CD14-positive monocyte (primary cell): ENCODE results near the gene ADGRG6. TPM values are rescaled to one million over a fixed set of nuclear protein-coding genes. Genes with fewer than 3 reads are reported as not detected.

ENCODE experiments used
- DNase-seq, 3 donors: peaks; one replicate each; pipeline ENCODE4 v3.0.0-alpha.2; 2011 to 2022
- H2AFZ ChIP-seq: 2 replicates; pipeline ENCODE4 v1.6.0; 2012; ENCODE audit warnings: mild to moderate bottlenecking, low read depth, low read length, inconsistent platforms; ENCODE audit not compliant: insufficient read depth, poor library complexity, severe bottlenecking
- H3K27ac ChIP-seq, 2 donors: 1 replicate in 1 of 2; 2 replicates in 1 of 2; pipeline ENCODE4 v1.5.1; 2012 to 2013; ENCODE audit warnings: low read length in 2 of 2, control low read depth in 1 of 2, inconsistent platforms in 1 of 2, low read depth in 1 of 2, mild to moderate bottlenecking in 1 of 2
- H3K27me3 ChIP-seq, 2 donors: one replicate each; pipeline versions ENCODE4 v1.6.0 to v1.6.1; 2011 to 2013; ENCODE audit warnings: low read length in 2 of 2; ENCODE audit not compliant: control insufficient read depth in 2 of 2, insufficient read depth in 2 of 2
- H3K36me3 ChIP-seq, 2 donors: replicated peaks in 1 of 2; 1 replicate in 1 of 2; 2 replicates in 1 of 2; pipeline versions ENCODE4 v1.5.1 to v1.6.1; 2012 to 2013; ENCODE audit warnings: low read length in 2 of 2, control low read depth in 1 of 2, inconsistent platforms in 1 of 2, mild to moderate bottlenecking in 1 of 2; ENCODE audit not compliant: insufficient read depth in 2 of 2, control insufficient read depth in 1 of 2
- H3K4me1 ChIP-seq, 2 donors: 1 replicate in 1 of 2; 2 replicates in 1 of 2; pipeline versions ENCODE4 v1.5.1 to v1.6.1; 2012 to 2013; ENCODE audit warnings: low read length in 2 of 2, control low read depth in 1 of 2, inconsistent platforms in 1 of 2, mild to moderate bottlenecking in 1 of 2, moderate library complexity in 1 of 2; ENCODE audit not compliant: insufficient read depth in 2 of 2, control insufficient read depth in 1 of 2
- H3K4me2 ChIP-seq: replicated peaks from 2 replicates; pipeline ENCODE3; 2012; ENCODE audit warnings: low read length, moderate library complexity, mild to moderate bottlenecking; ENCODE audit not compliant: poor library complexity, severe bottlenecking; ENCODE audit errors: extremely low read depth
- H3K4me3 ChIP-seq, 3 experiments: fragments of 200-600 bp in 1 of 3; sonication (generic) in 1 of 3; replicated peaks in 1 of 3; 1 replicate in 2 of 3; 2 replicates in 1 of 3; pipeline ENCODE4 v1.5.1; 2011 to 2013; ENCODE audit warnings: low read length in 3 of 3, mild to moderate bottlenecking in 3 of 3, control low read depth in 2 of 3, low read depth in 2 of 3, inconsistent platforms in 1 of 3, moderate library complexity in 1 of 3
- H3K79me2 ChIP-seq: 2 replicates; pipeline ENCODE4 v1.6.0; 2012; ENCODE audit warnings: mild to moderate bottlenecking, control low read depth, inconsistent platforms, low read length, moderate library complexity; ENCODE audit not compliant: insufficient read depth
- H3K9ac ChIP-seq: 2 replicates; pipeline ENCODE4 v1.6.0; 2017; ENCODE audit warnings: low read length, mild to moderate bottlenecking; ENCODE audit not compliant: insufficient read depth, poor library complexity, severe bottlenecking
- H3K9me3 ChIP-seq, 2 donors: replicated peaks in 1 of 2; 1 replicate in 1 of 2; 2 replicates in 1 of 2; pipeline versions ENCODE4 v1.5.1 to v1.6.1; 2012 to 2013; ENCODE audit warnings: low read length in 2 of 2, control low read depth in 1 of 2; ENCODE audit not compliant: control insufficient read depth in 1 of 2, insufficient read depth in 1 of 2
- H4K20me1 ChIP-seq: 2 replicates; pipeline ENCODE4 v1.6.0; 2012; ENCODE audit warnings: mild to moderate bottlenecking, low read length, control low read depth, moderate library complexity; ENCODE audit not compliant: insufficient read depth
- H3K27ac Mint-ChIP-seq, 7 donors: one replicate each; pipeline ENCODE4 v1.8.0; 2020; ENCODE audit warnings: mild to moderate bottlenecking in 7 of 7, mixed read lengths in 7 of 7, moderate library complexity in 6 of 7, inconsistent platforms in 2 of 7
- H3K27me3 Mint-ChIP-seq, 3 donors: one replicate each; pipeline ENCODE4 v1.8.0; 2021 to 2022; ENCODE audit warnings: low read depth in 3 of 3, mild to moderate bottlenecking in 3 of 3, mixed read lengths in 3 of 3, moderate library complexity in 3 of 3, inconsistent platforms in 1 of 3
- H3K36me3 Mint-ChIP-seq, 2 donors: one replicate each; pipeline ENCODE4 v1.8.0; 2020; ENCODE audit warnings: mixed read lengths in 2 of 2, inconsistent platforms in 1 of 2, mild to moderate bottlenecking in 1 of 2
- H3K4me1 Mint-ChIP-seq: one replicate; pipeline ENCODE4 v1.8.0; 2020; ENCODE audit warnings: mild to moderate bottlenecking, mixed read lengths
- H3K4me3 Mint-ChIP-seq, 2 donors: one replicate each; pipeline ENCODE4 v1.8.0; 2020; ENCODE audit warnings: mild to moderate bottlenecking in 2 of 2, mixed read lengths in 2 of 2, moderate library complexity in 1 of 2
- H3K9me3 Mint-ChIP-seq, 7 donors: one replicate each; pipeline ENCODE4 v1.8.0; 2020 to 2022; ENCODE audit warnings: mixed read lengths in 7 of 7, mild to moderate bottlenecking in 6 of 7, moderate library complexity in 6 of 7, inconsistent platforms in 2 of 7
- CTCF ChIP-seq: fragments of 200-600 bp; IDR thresholded peaks from one replicate; pipeline ENCODE4 v1.8.0; 2022; ENCODE audit warnings: antibody characterized with exemption, mild to moderate bottlenecking
- WGBS: methylation state at CpG from one replicate; pipeline ENCODE4 v1.1.5; 2013; ENCODE audit warnings: missing lambda C conversion rate; ENCODE audit not compliant: insufficient coverage; 5-methylcytosine and 5-hydroxymethylcytosine counted together
- intact Hi-C, 2 donors: fragments of 100-400 bp; cut with micrococcal nuclease; formaldehyde crosslinking; loops; one replicate each; pipeline versions ENCODE4 v1.15.0 to v1.15.1; 2023
- polyA plus RNA-seq, 3 donors: library from polyadenylated mRNA; depleted of rRNA in 1 of 3; unstranded in 2 of 3; stranded (reverse) in 1 of 3; fragments of 300-500 nt in 2 of 3; fragments of >200 nt in 1 of 3; fragmentation: Illumina TruSeq in 2 of 3; gene quantifications; 1 replicate in 2 of 3; 2 replicates in 1 of 3; pipeline ENCODE4 v1.2.3, GENCODE V29; 2012 to 2021

The ADGRG6 gene
- polyA plus RNA-seq, 3 donors, result 0.18 to 0.31 TPM; not detected in 1

DNA sequence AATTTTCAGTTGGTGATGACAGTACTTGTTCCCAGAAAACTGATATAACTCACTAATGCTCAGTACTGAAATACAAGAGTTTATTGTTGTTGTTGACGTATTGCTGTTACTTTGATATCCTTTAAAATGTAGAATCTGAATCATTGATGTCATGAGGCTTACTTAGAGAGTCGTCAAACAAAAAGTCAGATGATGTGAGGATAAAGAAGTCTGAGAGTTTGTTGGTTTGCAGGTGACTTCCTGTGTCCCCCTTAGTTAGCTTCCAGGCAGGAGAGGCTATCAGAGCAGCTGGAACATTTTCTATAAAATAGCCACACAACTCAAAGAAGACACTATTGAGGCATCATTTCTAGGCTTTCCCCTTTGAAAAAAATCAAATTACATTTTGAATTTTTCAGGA is 97.9 kb downstream of the ADGRG6 start:
- no peaks in the 10 kb centered on the region for H3K27me3 ChIP-seq
- no peaks in the 10 kb centered on the region for H4K20me1 ChIP-seq
- no peak overlapping the region for H2AFZ ChIP-seq
- H3K27me3 Mint-ChIP-seq, result peaks cover 0 to 3% (median 3%) of the 10 kb centered on the region in 3 donors
- no peaks in the 10 kb centered on the region for H3K4me1 Mint-ChIP-seq
- no peaks in the 10 kb centered on the region for H3K4me1 ChIP-seq
- no peak for DNase-seq
- no peak for TF ChIP-seq CTCF
- no peaks in the 10 kb centered on the region for H3K79me2 ChIP-seq
- H3K27ac ChIP-seq, result no peak overlapping the region
- no peak overlapping the region for H3K9ac ChIP-seq
- intact Hi-C loops, result no loop called here
- no peaks in the 10 kb centered on the region for H3K9me3 Mint-ChIP-seq
- no peaks in the 10 kb centered on the region for H3K36me3 ChIP-seq
- no peak overlapping the region for H3K27ac Mint-ChIP-seq
- WGBS, result 80% methylated on average over 2 of the region's 2 CpGs
- H3K9me3 ChIP-seq, result no peaks in the 10 kb centered on the region
- no peaks in the 10 kb centered on the region for H3K36me3 Mint-ChIP-seq
- no peak overlapping the region for H3K4me3 ChIP-seq
- H3K4me3 Mint-ChIP-seq, result no peak overlapping the region
- H3K4me2 ChIP-seq, result no peak overlapping the region

DNA sequence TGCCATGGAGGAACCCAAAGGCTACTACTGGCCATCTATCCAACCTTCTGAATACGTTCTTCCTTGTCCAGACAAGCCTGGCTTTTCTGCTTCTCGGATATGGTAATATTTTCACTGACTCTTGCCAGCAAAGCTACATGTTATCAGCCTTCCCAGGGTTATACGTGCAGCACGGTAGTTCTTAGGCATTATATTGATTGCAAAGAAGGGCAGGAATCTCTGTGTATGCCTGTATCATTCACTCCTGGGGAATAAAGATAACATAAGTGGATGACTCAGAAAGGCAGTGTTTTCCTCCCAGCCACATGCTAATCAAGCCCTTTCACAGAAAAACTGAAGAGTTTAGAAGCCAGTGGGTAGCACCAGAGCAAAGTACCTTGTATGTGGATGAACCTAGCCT is 98.7 kb downstream of the ADGRG6 start:
- no peak overlapping the region for H3K4me3 ChIP-seq
- H3K9ac ChIP-seq, result no peak overlapping the region
- TF ChIP-seq CTCF, result no peak

More for the DNA sequence above, 98.7 kb downstream of the ADGRG6 start:
- Mint-ChIP-seq H3K36me3 (no peaks in the 10 kb centered on the region), H3K27ac (no peak overlapping the region), H3K4me3 (no peak overlapping the region), H3K27me3 (peaks cover 0 to 3% (median 3%) of the 10 kb centered on the region in 3 donors), H3K4me1 (no peaks in the 10 kb centered on the region), H3K9me3 (no peaks in the 10 kb centered on the region)
- no peaks in the 10 kb centered on the region for H3K79me2 ChIP-seq
- no peaks in the 10 kb centered on the region for H3K9me3 ChIP-seq
- no peak overlapping the region for H3K27ac ChIP-seq
- 88% methylated on average over 2 of the region's 4 CpGs for WGBS
- intact Hi-C loops, result no loop called here
- H4K20me1 ChIP-seq, result no peaks in the 10 kb centered on the region
- H3K36me3 ChIP-seq, result no peaks in the 10 kb centered on the region
- H3K4me2 ChIP-seq, result no peak overlapping the region
- DNase-seq, result no peak
- H3K27me3 ChIP-seq, result no peaks in the 10 kb centered on the region
- no peaks in the 10 kb centered on the region for H3K4me1 ChIP-seq
- H2AFZ ChIP-seq, result no peak overlapping the region
